Measurements from ENCODE around the gene CTDSPL.
"Not testable (repeated sequence)": the region's sequence is repeated elsewhere in the genome, so short reads cannot be mapped to it uniquely, and the experiment has no call there.

The CTDSPL gene

DNA sequence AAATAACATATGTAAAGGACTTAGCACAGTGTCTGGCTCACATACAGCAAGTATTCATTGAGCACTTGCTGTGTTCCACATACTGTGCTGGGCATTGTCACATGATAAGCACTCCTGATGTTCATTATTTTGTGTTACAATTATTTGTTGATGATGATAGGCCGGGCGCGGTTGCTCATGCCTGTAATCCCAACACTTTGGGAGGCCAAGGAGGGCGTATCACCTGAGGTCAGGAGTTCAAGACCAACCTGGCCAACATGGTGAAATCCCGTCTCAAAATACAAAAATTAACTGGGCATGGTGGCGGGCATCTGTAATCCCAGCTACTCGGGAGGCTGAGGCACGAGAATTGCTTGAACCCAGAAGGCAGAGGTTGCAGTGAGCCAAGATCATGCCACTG is 110.4 kb downstream of the CTDSPL start:
- DNase-seq, result not testable (repeated sequence)

DNA sequence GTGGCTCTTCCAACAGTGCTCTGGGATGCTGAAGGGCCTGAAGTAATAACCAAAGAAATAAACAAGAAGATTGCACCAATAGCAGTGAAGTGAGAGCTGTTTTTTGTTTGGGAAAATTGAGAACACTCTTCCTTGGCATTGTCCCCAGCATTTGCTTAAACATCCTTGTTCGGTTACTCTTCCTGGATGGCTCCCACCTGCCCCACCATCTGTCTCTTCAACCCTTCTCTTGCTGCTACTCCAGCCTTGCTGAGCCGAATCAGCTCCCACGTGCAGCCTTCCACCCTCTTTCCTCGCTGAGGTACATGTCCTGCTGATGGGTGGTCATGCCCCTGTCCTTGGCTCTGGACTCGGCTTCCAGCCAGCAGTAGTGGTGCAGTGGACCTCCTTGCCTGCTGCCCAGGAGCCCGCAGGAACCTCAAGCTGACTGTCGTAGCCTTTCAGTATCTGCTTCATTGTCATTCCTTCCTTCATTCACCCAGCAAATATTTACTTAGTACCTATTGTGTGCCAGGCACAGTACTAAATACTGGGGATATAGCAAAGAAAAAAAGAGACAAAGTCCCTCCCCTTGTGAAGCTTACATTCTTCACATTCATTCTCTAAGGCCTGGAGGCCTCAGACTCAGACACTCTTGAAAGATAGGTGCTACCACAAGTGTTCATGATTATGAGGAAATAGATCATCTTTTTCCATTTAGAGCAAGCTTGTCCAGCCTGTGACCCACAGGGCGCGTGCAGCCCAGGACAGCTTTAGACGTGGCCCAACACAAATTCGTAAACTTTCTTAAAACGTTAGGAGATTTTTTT is 111.8 kb downstream of the CTDSPL start:
- DNase-seq, result peak; percentile 48

DNA sequence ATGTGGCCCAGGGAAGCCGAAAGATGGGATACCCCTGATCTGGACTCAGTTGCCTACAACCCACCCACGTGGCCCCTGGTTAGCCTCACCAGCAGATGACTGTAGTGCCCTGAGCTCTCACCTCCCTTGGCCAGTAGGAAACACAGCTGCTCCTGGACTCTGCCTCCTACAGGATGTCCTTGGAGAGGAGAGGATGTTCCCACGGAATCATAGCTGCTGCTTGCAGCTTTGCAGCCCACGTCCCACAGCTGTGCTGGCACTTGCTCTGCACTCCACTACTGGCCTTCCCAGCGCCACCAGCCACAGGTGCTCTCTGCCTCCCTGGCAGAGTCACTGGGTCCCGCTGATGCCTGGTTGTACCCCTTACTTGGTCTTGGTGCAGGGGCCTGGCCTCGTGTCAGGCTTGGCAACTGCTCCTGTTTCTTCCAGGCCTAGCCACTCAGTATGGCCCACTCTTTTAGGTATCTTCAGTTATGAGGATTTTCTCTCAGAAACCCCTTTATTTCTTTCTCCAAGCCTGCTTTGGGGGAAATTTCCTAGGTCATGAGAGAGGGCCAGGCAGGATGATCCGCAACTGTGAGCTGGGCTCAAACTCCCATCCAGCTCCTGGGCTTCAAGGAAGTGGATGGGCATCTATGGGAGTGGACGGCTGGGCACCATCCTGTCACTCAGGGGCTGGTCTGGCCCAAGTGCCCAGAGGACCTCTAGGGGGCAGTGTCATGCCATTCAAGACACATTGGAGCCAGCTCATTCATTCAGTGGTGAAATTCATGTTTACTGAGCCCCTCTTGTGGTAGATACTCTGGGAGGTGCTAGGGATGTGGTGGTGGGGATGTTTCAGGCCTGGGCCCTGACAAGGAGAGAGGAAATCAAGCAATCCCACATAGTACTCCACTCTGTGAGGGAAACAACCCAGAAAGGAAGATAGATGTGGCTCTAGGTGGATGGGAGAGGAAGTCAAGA is 112.7 kb downstream of the CTDSPL start:
- peak; percentile 79 for DNase-seq

DNA sequence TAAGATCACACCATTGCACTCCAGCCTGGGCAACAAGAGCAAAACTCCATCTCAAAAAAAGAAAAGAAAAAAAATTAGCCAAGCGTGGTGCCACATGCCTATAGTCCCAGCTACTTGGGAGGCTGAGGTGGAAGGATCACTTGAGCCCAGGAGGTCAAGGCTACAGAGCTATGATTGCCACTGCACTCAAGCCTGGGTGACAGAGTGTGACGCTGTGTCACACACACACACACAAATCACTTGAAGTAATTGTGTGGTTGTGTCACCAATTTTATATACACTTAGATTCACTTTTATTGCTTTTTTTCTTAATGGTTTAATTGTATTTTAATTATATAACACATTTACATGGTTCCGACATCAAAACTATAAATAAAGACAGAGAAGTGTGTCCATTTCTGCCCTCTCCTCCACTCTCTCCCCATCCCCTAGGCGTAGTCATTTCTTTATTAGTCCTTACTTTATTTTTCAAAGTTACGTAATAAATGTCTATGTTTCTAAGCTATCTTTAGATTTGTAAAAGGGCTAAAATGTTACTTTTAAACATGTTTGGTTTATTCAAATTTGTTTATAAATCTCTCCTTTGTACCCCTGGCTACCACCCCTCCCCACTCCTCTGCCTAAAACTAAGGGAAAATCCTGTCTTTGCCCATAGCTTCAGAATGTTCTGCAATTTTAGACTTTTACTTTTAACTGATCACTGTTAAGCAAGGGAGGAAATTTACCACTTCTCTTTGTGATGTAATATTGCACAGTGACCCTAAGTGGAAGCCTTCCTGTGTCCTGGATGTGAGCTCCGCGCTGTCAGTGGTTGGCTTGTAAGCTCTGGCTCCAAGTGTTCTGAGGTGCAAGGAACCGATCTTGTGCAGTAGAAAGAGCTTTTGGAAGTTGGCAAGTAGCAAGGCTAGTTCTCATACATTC is 118.1 kb downstream of the CTDSPL start:
- peak; percentile 37 for DNase-seq

DNA sequence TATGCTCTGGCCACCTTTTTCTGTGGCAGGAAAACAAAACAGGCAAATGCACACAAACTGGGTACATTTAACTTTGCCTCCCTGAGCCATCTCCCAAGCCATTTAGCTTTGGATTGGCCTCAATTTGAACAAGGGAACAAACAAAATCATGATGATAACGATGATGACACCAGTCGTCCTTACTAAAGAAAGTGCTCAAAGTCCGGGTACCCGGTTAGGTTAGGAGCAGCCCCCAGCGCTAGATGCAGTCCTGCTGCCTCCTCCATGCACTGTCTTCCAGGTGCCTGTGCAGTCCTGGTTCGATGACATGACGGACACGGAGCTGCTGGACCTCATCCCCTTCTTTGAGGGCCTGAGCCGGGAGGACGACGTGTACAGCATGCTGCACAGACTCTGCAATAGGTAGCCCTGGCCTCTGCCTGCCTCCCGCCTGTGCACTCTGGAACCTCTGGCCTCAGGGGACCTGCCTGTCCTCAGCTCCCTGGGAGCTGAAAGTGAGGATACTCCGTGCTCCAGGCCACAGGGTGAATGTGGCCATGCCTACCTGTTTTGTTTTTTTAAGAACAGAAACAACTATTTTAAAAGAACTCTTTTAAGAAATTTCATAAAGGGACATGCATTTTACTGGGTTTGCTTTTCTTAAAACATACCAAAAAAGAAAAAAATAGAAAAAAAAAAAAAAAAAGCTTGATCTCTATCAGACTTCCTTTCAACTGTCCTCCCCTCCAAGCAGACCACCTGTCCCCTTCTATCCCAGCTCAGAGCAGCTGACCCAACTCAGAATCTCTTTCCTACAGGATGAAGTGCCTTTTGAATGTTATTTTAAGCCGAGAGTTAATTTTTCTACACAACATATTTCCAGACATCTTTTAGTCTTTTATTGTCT is 119.0 kb downstream of the CTDSPL start:
- peak; percentile 53 for DNase-seq

DNA sequence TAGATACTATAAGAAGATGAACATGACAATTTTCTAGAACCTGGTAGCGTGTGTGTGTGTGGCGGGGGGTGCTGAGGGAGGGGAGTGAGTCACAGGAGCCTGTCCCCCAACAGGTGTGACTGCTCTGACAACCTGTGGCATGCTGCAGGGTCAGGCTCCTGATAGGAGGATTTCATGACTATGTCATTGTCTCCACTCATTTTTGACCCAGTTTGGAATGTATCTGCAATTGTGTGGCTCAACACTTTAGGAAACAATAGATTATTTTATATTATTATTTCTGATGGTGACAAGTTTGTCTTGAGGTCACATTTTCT is 119.6 kb downstream of the CTDSPL start:
- no peak for DNase-seq

DNA sequence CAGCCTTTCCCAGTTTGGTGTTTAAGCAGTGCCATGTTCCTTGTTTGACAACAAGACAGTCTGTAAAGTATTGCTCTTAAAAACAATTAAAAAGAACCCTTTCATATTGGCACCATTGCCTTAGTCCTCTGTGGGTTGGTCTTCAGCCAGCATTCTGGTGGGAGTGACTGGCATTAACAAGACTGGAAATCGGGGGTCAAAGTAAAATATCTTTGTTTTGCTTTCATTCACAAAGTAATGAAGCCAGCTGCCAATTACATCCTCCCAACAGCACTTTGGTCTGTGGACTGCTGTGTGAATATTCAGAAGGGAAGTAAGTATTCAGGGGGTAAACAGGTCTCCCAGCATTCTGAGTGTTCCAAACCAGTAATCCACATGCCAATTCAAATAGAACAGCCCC is 120.7 kb downstream of the CTDSPL start:
- no peak for DNase-seq

DNA sequence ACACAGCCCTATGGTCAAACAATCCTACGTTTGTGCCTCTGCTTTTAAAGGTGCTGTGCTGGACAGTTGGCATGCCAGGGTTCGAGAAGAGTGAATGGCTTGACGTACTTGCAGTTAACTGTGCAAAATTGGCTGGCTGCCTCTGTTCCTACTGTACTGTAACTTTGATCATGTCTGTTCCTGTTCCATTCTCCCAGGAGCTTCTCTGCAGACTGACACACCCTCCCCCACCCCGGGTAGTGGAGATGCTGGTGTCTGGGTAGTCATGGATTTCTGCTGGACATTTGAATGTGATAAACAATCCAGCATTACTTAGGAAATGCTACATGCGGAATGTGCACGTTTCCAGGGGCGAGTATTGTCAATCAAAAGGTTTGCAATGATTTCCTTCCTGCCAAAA is 122.4 kb downstream of the CTDSPL start:
- DNase-seq, result peak; percentile 30

DNA sequence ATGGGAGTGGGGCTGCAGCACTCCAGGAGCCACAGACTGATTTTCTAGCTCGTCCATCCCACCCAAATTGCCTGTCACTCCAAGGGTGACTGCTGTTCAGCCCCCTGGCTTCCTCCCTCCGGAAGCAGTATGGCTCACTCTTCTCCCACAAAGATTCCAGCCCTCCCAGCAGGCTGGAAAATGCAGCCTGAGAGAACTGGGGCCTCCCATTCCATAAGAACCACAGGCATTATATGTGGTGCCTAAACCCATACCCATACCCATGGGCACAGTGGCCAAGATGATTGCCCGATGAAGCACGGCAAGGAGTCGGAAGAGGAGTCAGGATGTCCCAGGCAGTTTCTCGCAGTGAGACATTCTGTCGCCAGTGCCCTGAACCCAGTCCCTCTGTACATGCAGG is 122.9 kb downstream of the CTDSPL start:
- DNase-seq, result no peak

DNA sequence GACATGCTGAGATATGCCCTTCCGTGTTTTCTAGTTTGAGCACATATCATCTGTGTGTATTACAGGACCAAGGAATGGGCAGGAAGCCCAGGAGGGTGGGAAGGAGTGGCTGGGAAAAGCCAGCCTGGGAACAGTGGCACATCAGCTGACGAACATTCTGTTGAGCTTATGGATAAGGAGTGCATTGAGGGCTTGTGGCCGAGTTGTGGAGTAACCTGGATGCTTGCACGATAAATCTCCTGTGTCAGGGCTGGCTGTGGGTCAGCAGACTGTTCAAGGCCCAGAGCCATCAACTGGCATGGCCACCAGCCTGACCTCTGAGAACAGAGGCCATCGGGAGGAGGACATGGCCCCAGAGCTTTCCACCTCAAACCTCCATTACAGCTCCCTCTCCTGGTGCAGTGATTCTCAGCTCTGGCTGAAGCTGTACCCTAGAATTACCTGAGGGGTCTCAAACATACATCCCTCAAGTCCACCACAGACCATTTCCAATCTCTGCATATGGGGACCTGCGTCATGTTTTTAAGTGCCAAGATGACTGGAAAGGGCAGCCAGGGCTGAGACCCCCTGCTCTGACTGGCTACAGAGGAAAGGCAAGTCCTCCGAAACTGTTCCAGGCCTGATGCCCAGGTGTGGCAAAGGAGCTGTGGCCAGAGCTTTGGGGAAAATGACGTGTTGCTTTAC is 124.1 kb downstream of the CTDSPL start:
- peak; percentile 40 for DNase-seq

DNA sequence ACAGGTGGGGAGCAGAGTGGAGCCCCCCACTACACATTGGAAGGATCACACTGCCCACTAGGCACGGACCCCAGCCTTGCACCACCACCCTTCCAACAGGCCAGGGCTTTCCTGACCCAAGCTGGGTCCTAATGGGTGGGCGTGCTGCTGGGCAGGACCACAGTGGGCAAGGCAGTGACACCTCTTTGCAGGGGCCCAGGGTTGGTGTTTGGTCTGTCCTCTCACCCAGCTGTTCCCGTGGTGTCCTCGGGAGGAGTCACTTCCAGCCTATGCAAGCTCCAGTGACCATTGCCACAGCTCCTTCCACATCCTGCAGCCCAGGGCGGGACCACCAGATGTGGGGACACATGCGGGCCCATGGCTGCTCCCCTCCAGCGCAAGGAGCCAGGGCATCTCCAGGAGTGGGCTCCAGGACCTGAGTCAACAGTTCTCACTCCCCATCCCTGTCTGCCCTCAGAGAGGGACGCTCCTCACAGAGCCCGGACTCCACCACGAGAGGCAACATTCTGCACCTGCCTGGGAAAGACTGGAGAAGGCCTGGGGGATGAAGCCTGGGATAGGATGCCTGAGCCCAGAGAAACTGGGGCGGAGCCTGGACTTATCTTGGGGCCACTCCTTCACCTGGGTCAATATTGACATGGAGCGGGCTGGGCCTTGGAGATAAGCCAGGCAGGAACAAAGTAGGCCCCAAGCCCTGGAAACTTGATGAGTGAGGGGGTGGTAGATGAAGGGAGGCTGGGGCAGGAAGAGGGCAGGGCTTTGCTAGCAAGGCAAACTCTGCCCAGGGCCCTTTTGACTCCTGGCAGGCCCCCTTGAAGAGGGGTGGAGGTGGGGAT is 125.0 kb downstream of the CTDSPL start:
- peak; percentile 50 for DNase-seq

DNA sequence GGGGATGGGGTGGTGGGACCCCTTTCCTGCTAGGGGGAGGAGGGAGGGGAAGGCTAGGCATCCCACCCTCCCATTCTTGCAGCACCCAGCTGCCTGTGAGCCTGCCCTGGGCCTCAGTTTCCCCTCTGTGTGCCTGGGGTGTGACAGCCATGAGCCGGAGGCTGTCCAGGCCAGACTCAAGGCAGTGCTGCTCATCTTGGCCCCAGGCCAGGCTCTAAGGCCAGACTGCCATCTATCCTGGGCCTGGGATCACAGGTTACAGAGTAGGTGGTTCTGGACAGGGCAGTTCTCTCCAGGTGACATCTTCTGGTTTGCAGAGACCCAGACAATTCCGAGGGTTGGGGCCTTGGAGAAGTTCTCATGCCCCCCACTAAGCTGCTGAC is 125.6 kb downstream of the CTDSPL start:
- peak; percentile 41 for DNase-seq

DNA sequence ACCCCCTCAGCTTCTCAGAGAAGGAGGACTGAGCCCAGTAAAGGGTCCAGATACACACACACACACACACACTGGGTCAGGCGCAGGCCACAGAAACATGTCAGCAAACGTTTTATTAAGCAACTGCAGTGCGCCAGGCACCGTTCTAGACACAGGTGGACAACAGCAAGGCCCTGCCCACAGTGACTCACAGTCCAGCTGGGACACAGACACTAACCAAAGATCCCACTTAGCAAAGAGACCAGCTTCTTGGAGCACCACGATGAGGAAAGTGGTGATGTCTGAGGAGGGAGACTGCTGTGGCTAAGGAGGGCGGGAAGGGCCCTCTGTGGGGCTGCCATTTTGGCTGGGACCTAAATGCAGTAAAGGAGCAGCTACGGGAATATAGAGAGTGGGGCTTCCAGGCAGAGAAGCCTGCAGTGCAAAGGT is 126.1 kb downstream of the CTDSPL start:
- peak; percentile 49 for DNase-seq

DNA sequence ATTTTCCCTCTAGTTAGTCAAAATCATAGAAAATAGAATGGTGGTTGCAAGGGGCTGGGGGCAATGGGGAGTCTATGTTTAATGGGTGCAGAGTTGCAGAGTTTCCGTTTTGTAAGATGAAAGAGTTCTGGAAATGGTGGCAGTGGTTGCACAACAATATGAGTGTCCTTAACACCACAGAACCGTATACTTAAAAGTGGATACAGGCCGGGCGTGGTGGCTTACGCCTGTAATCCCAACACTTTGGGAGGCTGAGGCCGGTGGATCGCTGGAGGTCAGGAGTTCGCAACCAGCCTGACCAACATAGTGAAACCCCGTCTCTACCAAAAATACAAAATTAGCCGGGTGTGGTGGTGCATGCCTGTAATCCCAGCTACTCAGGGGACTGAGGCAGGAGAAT is 126.7 kb downstream of the CTDSPL start:
- DNase-seq, result not testable (repeated sequence)

DNA sequence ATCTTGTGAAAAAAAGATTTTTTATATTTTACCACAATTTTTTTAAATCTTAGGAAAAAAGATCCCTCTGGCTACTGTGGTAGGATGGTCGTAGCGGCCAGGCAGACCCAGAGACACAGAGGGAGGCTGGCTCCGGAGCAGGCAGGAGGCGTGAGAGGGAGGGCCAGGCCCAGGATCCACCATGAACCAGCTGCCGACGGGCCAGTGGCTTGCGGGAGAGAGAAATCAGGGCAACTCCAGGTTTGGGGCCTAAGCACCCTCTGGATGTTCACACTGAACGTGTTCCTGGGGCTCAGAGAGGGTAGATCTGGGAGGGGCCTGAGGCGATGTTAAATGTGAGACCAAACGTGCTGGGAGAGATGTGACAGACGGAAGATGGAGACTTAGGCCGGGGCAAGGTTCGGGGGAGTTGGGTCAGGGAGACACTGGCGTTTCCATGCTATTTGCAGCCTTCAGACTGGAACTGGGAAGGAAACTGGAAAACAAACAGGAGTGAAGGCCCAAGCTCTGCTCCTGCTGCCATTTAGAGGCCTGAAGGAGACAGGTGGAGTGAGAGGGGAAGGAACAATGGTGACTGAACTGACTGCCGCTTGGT is 127.3 kb downstream of the CTDSPL start:
- no peak for DNase-seq

DNA sequence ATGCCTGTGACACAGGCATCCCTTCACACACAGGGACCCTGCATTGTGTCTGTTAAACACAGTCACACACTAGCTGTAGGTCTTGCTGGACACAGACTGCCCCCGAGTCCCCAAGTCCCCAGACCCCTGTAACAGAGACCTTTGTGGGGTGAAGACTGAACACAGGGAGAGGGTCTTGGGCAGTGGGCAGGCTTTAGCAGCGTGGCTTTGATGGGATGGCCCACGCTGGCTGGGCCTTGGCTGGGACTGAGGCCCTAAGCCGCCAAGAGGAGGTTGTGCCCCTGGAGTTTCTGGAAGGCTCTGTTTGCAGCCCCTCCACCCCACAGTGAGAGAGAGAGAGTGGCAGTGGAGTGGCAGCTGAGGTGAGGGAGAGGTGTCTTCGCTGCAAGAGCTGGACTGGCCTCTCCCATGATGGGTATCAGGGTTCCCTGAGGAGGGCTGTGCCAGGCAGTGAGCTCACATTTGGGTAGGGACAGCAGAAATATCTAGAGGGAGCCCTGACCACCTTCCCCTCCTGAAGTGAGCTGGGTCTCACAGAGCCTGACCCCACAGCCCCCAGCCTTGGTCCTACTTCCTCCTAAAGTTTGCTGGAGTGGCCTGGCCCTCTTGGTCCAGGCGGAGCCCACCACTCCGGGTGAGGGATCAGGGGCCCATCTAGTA is 128.3 kb downstream of the CTDSPL start:
- no peak for DNase-seq

DNA sequence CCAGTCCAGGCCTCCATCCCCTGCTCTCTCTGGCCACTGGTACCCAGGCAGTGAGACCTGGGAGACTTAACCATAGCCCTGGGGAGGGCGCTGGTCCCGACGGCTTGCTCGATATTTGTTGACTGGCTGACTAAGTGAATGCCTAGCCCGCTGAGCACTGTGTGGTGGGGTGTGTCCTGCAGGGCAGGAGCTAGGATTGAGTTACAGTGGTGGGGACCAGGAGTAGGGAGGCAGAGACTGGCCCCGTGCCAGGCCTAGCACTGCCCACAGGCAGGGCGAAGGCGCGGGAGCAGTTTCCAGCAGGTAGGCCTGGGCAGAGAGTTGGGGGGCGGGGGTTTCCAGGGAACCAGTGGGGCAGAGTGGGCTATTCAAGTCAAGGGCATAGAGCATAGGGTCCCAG is 128.8 kb downstream of the CTDSPL start, which contains the start of gene VILL:
Gene VILL (plus strand): TSS at position 260 of the 400 bp plus-strand sequence. CDS start 2,887 bp downstream, outside the sequence.
- DNase-seq, result peak; percentile 52

DNA sequence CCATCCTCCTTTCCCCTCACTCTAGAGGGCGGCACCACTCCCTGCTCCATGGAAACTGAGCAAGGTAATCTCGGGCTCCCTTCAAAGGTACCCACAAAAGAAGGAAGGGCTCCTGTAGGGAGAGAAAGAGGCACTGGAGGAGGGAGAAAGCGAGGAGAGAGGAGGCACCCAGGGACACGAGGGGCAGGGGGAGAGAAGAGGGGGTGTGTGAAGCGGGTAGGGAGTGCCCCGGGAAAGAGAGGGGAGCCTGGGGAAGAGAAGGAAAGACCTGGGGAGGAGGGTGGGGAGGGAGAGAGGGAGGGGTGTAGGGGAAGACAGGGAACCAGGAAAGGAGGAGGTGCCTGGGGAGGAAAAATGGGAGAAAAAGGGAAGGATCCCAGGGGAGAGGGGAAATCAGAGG is 129.4 kb downstream of the CTDSPL start:
- DNase-seq, result peak; percentile 15

DNA sequence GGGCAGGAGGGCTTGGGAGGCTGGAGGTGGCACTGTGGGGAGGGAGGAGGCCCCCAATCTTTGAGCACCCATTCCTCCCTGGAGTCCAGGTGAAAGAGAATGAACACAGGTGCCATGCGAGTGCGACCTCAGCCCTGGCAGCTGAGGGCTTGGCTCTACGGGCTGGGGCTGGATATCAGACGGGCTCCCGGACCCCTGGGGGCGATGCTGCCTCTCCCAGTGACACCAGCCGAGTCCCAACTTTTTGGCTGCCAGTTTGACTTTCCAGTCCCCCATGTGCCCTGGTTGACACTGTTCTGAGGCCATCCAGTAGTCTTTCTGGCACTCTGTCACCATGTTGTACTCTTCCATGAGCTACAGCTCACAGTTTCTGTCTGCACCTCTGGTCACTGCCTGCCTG is 130.1 kb downstream of the CTDSPL start:
- DNase-seq, result peak; percentile 36
